Measurements from ENCODE around the gene RPS3. TPM values are rescaled to one million over a fixed set of nuclear protein-coding genes. Genes with fewer than 3 reads are reported as not detected.

The RPS3 gene
- total RNA-seq, 1 experiment from 2014 or later: 4,109 TPM

- Histone ChIP-seq H3K27ac (ENCODE audit: low read depth, low read length) (no peak overlapping the region), H3K9me3 (ENCODE audit: control insufficient read depth in 1 of 2, insufficient read depth in 1 of 2, low read depth in 1 of 2, low read length in 2 of 2) (no peaks in the 10 kb centered on the region), H3K9ac (ENCODE audit: low read length) (no peak overlapping the region), H3K4me1 (ENCODE audit: control insufficient read depth in 1 of 2, insufficient read depth in 2 of 2, low read length in 2 of 2) (no peaks in the 10 kb centered on the region), H3K9me2 (ENCODE audit: insufficient read depth) (no peaks in the 10 kb centered on the region), H3K4me2 (ENCODE audit: low read length) (no peak overlapping the region), H2AFZ (ENCODE audit: low read depth, low read length, poor library complexity, severe bottlenecking) (no peak overlapping the region), H3K4me3 (replicated peaks in 1 of 2; ENCODE audit: low read depth in 1 of 2, low read length in 2 of 2) (no peak overlapping the region), H3K79me2 (ENCODE audit: insufficient read depth, low read length) (no peaks in the 10 kb centered on the region), H4K20me1 (ENCODE audit: insufficient read depth) (no peaks in the 10 kb centered on the region), H3K36me3 (ENCODE audit: control insufficient read depth in 1 of 2, insufficient read depth in 2 of 2, low read length in 2 of 2) (no peaks in the 10 kb centered on the region; a peak in 1 of 4 replicates), H3K27me3 (ENCODE audit: insufficient read depth, low read length) (no peaks in the 10 kb centered on the region)
- CTCF ChIA-PET: no interaction called here
- TF ChIP-seq, protein P1, sequence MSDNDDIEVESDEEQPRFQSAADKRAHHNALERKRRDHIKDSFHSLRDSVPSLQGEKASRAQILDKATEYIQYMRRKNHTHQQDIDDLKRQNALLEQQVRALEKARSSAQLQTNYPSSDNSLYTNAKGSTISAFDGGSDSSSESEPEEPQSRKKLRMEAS (IDR thresholded peaks at IDR 0.05): no peak
- TF ChIP-seq POLR2AphosphoS5 (IDR thresholded peaks at IDR 0.05; ENCODE audit: low read depth, low read length): no peak
- TF ChIP-seq, protein P2, sequence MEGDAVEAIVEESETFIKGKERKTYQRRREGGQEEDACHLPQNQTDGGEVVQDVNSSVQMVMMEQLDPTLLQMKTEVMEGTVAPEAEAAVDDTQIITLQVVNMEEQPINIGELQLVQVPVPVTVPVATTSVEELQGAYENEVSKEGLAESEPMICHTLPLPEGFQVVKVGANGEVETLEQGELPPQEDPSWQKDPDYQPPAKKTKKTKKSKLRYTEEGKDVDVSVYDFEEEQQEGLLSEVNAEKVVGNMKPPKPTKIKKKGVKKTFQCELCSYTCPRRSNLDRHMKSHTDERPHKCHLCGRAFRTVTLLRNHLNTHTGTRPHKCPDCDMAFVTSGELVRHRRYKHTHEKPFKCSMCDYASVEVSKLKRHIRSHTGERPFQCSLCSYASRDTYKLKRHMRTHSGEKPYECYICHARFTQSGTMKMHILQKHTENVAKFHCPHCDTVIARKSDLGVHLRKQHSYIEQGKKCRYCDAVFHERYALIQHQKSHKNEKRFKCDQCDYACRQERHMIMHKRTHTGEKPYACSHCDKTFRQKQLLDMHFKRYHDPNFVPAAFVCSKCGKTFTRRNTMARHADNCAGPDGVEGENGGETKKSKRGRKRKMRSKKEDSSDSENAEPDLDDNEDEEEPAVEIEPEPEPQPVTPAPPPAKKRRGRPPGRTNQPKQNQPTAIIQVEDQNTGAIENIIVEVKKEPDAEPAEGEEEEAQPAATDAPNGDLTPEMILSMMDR (IDR thresholded peaks at IDR 0.05 in 2 of 3, conservative IDR thresholded peaks at IDR 0.05 in 1 of 3; ENCODE audit: borderline replicate concordance in 1 of 3, insufficient read depth in 1 of 3, low read depth in 2 of 3, low read length in 2 of 3): no peak
- TF ChIP-seq EZH2phosphoT487 (IDR thresholded peaks at IDR 0.05; ENCODE audit: borderline replicate concordance): no peak
- TF ChIP-seq, protein P3, sequence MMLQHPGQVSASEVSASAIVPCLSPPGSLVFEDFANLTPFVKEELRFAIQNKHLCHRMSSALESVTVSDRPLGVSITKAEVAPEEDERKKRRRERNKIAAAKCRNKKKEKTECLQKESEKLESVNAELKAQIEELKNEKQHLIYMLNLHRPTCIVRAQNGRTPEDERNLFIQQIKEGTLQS (IDR thresholded peaks at IDR 0.05): no peak
- no peak for TF ChIP-seq EGR1 (IDR thresholded peaks at IDR 0.05; ENCODE audit: low read depth)
- no peak for TF ChIP-seq YY1 (IDR thresholded peaks at IDR 0.05; ENCODE audit: extremely low read depth, insufficient replicate concordance, low read depth, low read length)
- POLR2A ChIA-PET: no interaction called here
- DNase-seq (ENCODE audit: low read depth, low spot score) (no peak), ATAC-seq (no peak)
- RAD21 ChIA-PET (ENCODE audit: low non-redundant PET in 1 of 2, low total read pairs in 2 of 2, uncharacterized antibody in 2 of 2, unreplicated experiment in 2 of 2): no interaction called here
- intact Hi-C loops (cut with micrococcal nuclease): no loop called here
- BruUV-seq (replicated peaks): no TSS peak
Measured at GRCh38 chr11:75454987-75455386, 55.7 kb downstream of the RPS3 start.

Other genes with a start within 250 kb of the RPS3 start
- gene SLCO2B1, start 248.4 kb upstream of the RPS3 start, total RNA-seq (2021; ENCODE audit: unreplicated experiment): 0.81 TPM
- 0.12 TPM for gene TPBGL, start 158.7 kb upstream of the RPS3 start, total RNA-seq (2021; ENCODE audit: unreplicated experiment)
- gene ARRB1, start 47.9 kb upstream of the RPS3 start, total RNA-seq (2021; ENCODE audit: unreplicated experiment): 24.2 TPM
- 1.7 TPM for gene KLHL35, start 33.7 kb downstream of the RPS3 start, total RNA-seq (2021; ENCODE audit: unreplicated experiment)
- 27.5 TPM for gene GDPD5, start 126.4 kb downstream of the RPS3 start, total RNA-seq (2021; ENCODE audit: unreplicated experiment)
- 84.9 TPM for gene SERPINH1, start 162.7 kb downstream of the RPS3 start, total RNA-seq (2021; ENCODE audit: unreplicated experiment)